C4-2B (cell line): ENCODE results near the gene BMAL1.

Experiments used
- ZFX ChIP-seq: fragments of 450-650 bp; IDR thresholded peaks from 2 replicates; pipeline ENCODE4 v1.6.1; 2017
- TF ChIP-seq, protein P1 (sequence below): fragments of 450-650 bp; conservative IDR thresholded peaks from 2 replicates; pipeline ENCODE4 v1.5.1; 2017; ENCODE audit warnings: mild to moderate bottlenecking

DNA sequence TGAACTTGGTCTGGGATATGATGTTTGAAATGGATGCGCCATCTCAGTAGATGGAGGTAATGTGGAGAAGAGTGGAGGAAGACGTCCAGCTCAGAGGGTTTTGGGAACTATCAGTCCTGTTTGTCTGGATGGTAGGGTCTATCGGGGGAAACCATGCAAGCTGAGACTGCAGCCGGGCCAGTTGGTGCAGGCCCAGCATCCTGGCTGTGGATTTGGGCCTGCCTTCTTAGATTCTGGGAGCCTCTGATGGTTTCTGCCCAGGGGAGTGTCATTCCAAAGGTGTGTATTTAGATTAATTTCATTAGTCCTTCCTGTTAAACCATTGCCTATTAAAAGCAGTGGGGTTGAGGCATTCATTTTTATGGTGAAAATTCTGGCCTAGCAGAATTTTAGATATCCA lies 31.6 kb downstream of the BMAL1 start:
- TF ChIP-seq, protein P1, sequence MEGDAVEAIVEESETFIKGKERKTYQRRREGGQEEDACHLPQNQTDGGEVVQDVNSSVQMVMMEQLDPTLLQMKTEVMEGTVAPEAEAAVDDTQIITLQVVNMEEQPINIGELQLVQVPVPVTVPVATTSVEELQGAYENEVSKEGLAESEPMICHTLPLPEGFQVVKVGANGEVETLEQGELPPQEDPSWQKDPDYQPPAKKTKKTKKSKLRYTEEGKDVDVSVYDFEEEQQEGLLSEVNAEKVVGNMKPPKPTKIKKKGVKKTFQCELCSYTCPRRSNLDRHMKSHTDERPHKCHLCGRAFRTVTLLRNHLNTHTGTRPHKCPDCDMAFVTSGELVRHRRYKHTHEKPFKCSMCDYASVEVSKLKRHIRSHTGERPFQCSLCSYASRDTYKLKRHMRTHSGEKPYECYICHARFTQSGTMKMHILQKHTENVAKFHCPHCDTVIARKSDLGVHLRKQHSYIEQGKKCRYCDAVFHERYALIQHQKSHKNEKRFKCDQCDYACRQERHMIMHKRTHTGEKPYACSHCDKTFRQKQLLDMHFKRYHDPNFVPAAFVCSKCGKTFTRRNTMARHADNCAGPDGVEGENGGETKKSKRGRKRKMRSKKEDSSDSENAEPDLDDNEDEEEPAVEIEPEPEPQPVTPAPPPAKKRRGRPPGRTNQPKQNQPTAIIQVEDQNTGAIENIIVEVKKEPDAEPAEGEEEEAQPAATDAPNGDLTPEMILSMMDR = no peak
- TF ChIP-seq ZFX = no peak
